PC-3 (cell line): ENCODE measurements around the gene LMNA. TPM values are rescaled to one million over a fixed set of nuclear protein-coding genes. Genes with fewer than 3 reads are reported as not detected.

Source experiments
- ATAC-seq: fragments of 200-7000 bp; cut with Tn5 transposase; 2 replicates; pipeline ENCODE4 v1.9.1; 2020; ENCODE audit warnings: mild to moderate bottlenecking, moderate library complexity
- BruUV-seq: library from RNA; stranded (reverse); fragments of 400-500 nt; replicated peaks from 2 replicates; lab custom pipeline; 2021; lab: Mats Ljungman, UMichigan
- CTCF ChIA-PET: fragments of 300-600 bp; sonication (Branson Sonifier 250); formaldehyde crosslinking; loops from one replicate; lab custom pipeline; 2022; ENCODE audit warnings: antibody characterized with exemption; lab: Charles Lee
- POLR2A ChIA-PET: fragments of 300-600 bp; sonication (Branson Sonifier 250); formaldehyde crosslinking; loops from one replicate; lab custom pipeline; 2022; ENCODE audit warnings: antibody characterized with exemption; ENCODE audit not compliant: unreplicated experiment; lab: Charles Lee
- DNase-seq: peaks from one replicate; pipeline ENCODE4 v3.0.0-alpha.2; 2015
- H2AFZ ChIP-seq: fragments of 300-600 bp; sonication (generic); 2 replicates; pipeline ENCODE4 v1.6.0; 2016; ENCODE audit warnings: antibody characterized with exemption, low read length
- H3F3A ChIP-seq: fragments of 300-600 bp; sonication (generic); one replicate; pipeline ENCODE4 v1.6.0; 2017; ENCODE audit warnings: antibody characterized with exemption, low read length, control low read depth, mild to moderate bottlenecking; ENCODE audit not compliant: unreplicated experiment
- H3K27ac ChIP-seq: fragments of 300-600 bp; sonication (generic); 2 replicates; pipeline ENCODE4 v1.5.1; 2016; ENCODE audit warnings: mild to moderate bottlenecking, low read length
- H3K27me3 ChIP-seq: fragments of 300-600 bp; sonication (generic); 2 replicates; pipeline ENCODE4 v1.6.1; 2016; ENCODE audit warnings: low read length, mixed read lengths
- H3K36me3 ChIP-seq: fragments of 300-600 bp; sonication (generic); 2 replicates; pipeline ENCODE4 v1.6.1; 2016; ENCODE audit warnings: low read depth, mixed run types, low read length, mixed read lengths
- H3K4me1 ChIP-seq: fragments of 300-600 bp; sonication (generic); 2 replicates; pipeline ENCODE4 v1.5.1; 2016; ENCODE audit warnings: low read length; ENCODE audit not compliant: insufficient read depth
- H3K4me2 ChIP-seq: fragments of 300-600 bp; sonication (generic); 2 replicates; pipeline ENCODE4 v1.6.0; 2016; ENCODE audit warnings: low read length
- H3K4me3 ChIP-seq: fragments of 300-600 bp; sonication (generic); 2 replicates; pipeline ENCODE4 v1.5.1; 2016; ENCODE audit warnings: mild to moderate bottlenecking, low read length, mixed read lengths
- H3K79me2 ChIP-seq: fragments of 300-600 bp; sonication (generic); 2 replicates; pipeline ENCODE4 v1.6.1; 2017; ENCODE audit warnings: low read length, mixed read lengths
- H3K9ac ChIP-seq: fragments of 300-600 bp; sonication (generic); 2 replicates; pipeline ENCODE4 v1.6.0; 2016; ENCODE audit warnings: mild to moderate bottlenecking, low read length
- H3K9me2 ChIP-seq: fragments of 300-600 bp; sonication (generic); replicated peaks from 2 replicates; pipeline ENCODE4 v1.6.1; 2016; ENCODE audit warnings: mixed run types, low read length, mixed read lengths
- H3K9me3 ChIP-seq: fragments of 300-600 bp; sonication (generic); 2 replicates; pipeline ENCODE4 v1.6.1; 2016; ENCODE audit warnings: low read length, mixed read lengths
- H4K20me1 ChIP-seq: fragments of 300-600 bp; sonication (generic); 2 replicates; pipeline ENCODE4 v1.6.1; 2016; ENCODE audit warnings: low read length, mixed read lengths
- CTCF ChIP-seq: fragments of 300-600 bp; sonication (generic); conservative IDR thresholded peaks from 2 replicates; pipeline ENCODE4 v1.5.1; 2017; ENCODE audit warnings: antibody characterized with exemption, low read depth, mild to moderate bottlenecking, low read length
- EZH2 ChIP-seq: fragments of 300-600 bp; sonication (generic); IDR thresholded peaks from one replicate; pipeline ENCODE4 v1.6.1; 2017; ENCODE audit warnings: antibody characterized with exemption, mild to moderate bottlenecking, low read length; ENCODE audit not compliant: unreplicated experiment
- EZH2phosphoT487 ChIP-seq: fragments of 300-600 bp; sonication (generic); IDR thresholded peaks from 2 replicates; pipeline ENCODE4 v1.6.1; 2018; ENCODE audit warnings: mild to moderate bottlenecking, antibody characterized with exemption, low read length, borderline replicate concordance
- intact Hi-C: fragments of 100-400 bp; cut with micrococcal nuclease; formaldehyde crosslinking; loops from 2 replicates; pipeline ENCODE4 v1.9.0; 2023
- total RNA-seq: library from RNA; depleted of rRNA; stranded (reverse); fragments of >200 nt; gene quantifications from 2 replicates; pipeline ENCODE4 v1.2.3, GENCODE V29; 2014

Gene LMNA
- total RNA-seq, 1 experiment from 2014 or later, result 864 TPM

DNA sequence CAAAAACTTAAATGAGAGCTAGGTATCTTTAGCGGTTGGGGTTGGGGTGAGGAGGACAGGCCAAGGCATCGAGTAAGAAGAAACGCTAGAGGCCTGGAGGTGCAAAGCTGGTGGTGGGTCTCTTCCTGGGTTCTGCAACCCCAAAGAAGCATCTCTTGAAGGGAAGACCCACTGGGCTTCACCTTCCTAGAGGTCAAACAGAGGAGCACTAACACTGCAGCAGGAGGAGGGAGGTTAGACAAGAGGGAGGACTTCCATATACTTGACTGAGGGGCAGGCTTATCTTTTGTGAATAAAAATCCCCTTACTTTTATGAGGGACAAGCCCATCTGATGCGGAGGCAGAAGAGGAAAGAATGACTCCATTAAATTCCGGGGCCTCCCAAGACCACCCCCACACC is 34.7 kb upstream of the LMNA start:
- CTCF ChIA-PET, result interaction anchor here (0.6 kb wide), 1 partner anchor 17 kb away, joined by 3 read pairs; no protein-coding TSS in a partner anchor
- H3K4me2 ChIP-seq, result peak overlapping the region; percentile 85
- POLR2A ChIA-PET, result interaction anchor here (0.6 kb wide), 1 partner anchor 281 kb away, joined by 3 read pairs; no protein-coding TSS in a partner anchor
- H3K27ac ChIP-seq, result no peak overlapping the region
- peaks cover 29% of the 10 kb centered on the region for H3K79me2 ChIP-seq
- H4K20me1 ChIP-seq, result no peaks in the 10 kb centered on the region
- no peak for ATAC-seq
- no peaks in the 10 kb centered on the region for H3F3A ChIP-seq
- no TSS peak for BruUV-seq
- H3K27me3 ChIP-seq, result no peaks in the 10 kb centered on the region
- H3K9ac ChIP-seq, result no peak overlapping the region
- peak overlapping the region; percentile 78; the same call in 1 of the 2 replicates for H3K4me3 ChIP-seq
- H3K36me3 ChIP-seq, result peaks cover 13% of the 10 kb centered on the region
- H3K9me2 ChIP-seq, result no peaks in the 10 kb centered on the region
- no peaks in the 10 kb centered on the region for H3K9me3 ChIP-seq
- 0 out of 2 replicates have a peak, but pooled peaks cover 5% of the 10 kb centered on the region for H3K4me1 ChIP-seq
- H2AFZ ChIP-seq, result no peak overlapping the region
- no peak for DNase-seq
- TF ChIP-seq CTCF (no peak), EZH2phosphoT487 (no peak), EZH2 (no peak)
- intact Hi-C loops, result no loop called here

GRCh38 chr1:156080241-156080862 is 34.2 kb upstream of the LMNA start:
- TF ChIP-seq EZH2 (no peak), CTCF (no peak), EZH2phosphoT487 (no peak)

DNA sequence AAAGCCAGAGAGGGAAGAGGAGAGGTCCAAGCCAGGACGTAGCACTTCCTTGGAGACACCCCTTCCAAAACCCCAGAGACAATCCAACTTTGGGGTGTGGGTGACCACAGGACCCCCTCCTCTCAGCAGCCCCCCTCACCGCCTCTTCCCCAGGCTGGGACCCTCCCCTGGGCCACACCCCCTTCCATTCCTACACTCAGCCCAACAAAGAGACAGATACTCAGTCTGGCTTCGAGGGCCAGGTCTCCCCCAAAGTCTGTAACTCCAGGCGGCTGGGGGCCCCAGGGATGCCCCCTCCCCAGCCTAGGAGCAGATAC is 33.7 kb upstream of the LMNA start:
- Histone ChIP-seq H3F3A (no peaks in the 10 kb centered on the region), H2AFZ (peak overlapping the region; percentile 85; the same call in 1 of the 2 replicates), H3K4me1 (peaks cover 5% of the 10 kb centered on the region; the same call in 1 of the 2 replicates), H4K20me1 (no peaks in the 10 kb centered on the region), H3K4me2 (peak overlapping the region; percentile 85), H3K9me3 (no peaks in the 10 kb centered on the region), H3K27me3 (no peaks in the 10 kb centered on the region), H3K79me2 (peaks cover 29% of the 10 kb centered on the region), H3K27ac (no peak overlapping the region), H3K9me2 (no peaks in the 10 kb centered on the region), H3K9ac (peak overlapping the region; percentile 78), H3K36me3 (peaks cover 13% of the 10 kb centered on the region), H3K4me3 (peak overlapping the region; percentile 78)
- DNase-seq (no peak), ATAC-seq (no peak; the same call in 1 of the 2 replicates)
- ChIA-PET POLR2A (no interaction called here), CTCF (no interaction called here)
- intact Hi-C loops, result no loop called here
- BruUV-seq, result no TSS peak
- TF ChIP-seq CTCF, result no peak
- TF ChIP-seq EZH2, result no peak
- no peak for TF ChIP-seq EZH2phosphoT487

More at GRCh38 chr1:156080241-156080862, 34.2 kb upstream of the LMNA start:
- ATAC-seq (no peak), DNase-seq (no peak)
- Histone ChIP-seq H3K79me2 (peaks cover 29% of the 10 kb centered on the region), H3K9me2 (no peaks in the 10 kb centered on the region), H3K4me3 (peak overlapping the region; percentile 78), H3K36me3 (peaks cover 13% of the 10 kb centered on the region), H3K9me3 (no peaks in the 10 kb centered on the region), H4K20me1 (no peaks in the 10 kb centered on the region), H3K27me3 (no peaks in the 10 kb centered on the region), H3K4me1 (0 out of 2 replicates have a peak, but pooled peaks cover 5% of the 10 kb centered on the region), H3K9ac (peak overlapping the region; percentile 78), H3K27ac (no peak overlapping the region), H2AFZ (no peak overlapping the region), H3K4me2 (peak overlapping the region; percentile 85), H3F3A (no peaks in the 10 kb centered on the region)
- BruUV-seq, result no TSS peak
- intact Hi-C loops, result no loop called here
- ChIA-PET CTCF (no interaction called here), POLR2A (interaction anchor here (0.6 kb wide), 1 partner anchor 281 kb away, joined by 3 read pairs; no protein-coding TSS in a partner anchor)
